Glomerular visceral epithelial cell (primary cell): Measurements from ENCODE around the gene PLEKHM1.

ENCODE experiments used
- DNase-seq: peaks from one replicate; pipeline ENCODE4 v3.0.0-alpha.2; 2016; ENCODE audit errors: extremely low spot score

Gene PLEKHM1

GRCh38 chr17:45427181-45427835 lies 63.2 kb downstream of the PLEKHM1 start:
- DNase-seq: no peak

- DNase-seq: no peak
Observed at GRCh38 chr17:45426561-45426960, 64.0 kb downstream of the PLEKHM1 start.

GRCh38 chr17:45425984-45426413 lies 64.5 kb downstream of the PLEKHM1 start:
- DNase-seq: no peak

- DNase-seq: peak; percentile 98
Observed at GRCh38 chr17:45425125-45425983, 65.2 kb downstream of the PLEKHM1 start.

GRCh38 chr17:45424769-45425124 lies 65.8 kb downstream of the PLEKHM1 start:
- no peak for DNase-seq

GRCh38 chr17:45423975-45424335 lies 66.6 kb downstream of the PLEKHM1 start:
- DNase-seq: no peak

- DNase-seq: no peak
Observed at GRCh38 chr17:45423304-45423974, 67.1 kb downstream of the PLEKHM1 start.

GRCh38 chr17:45414990-45415881 lies 75.3 kb downstream of the PLEKHM1 start:
- no peak for DNase-seq

- no peak for DNase-seq
Observed at GRCh38 chr17:45413498-45413923, 77.0 kb downstream of the PLEKHM1 start.

GRCh38 chr17:45411348-45412105 lies 79.0 kb downstream of the PLEKHM1 start:
- DNase-seq: no peak

- DNase-seq: no peak
Observed at GRCh38 chr17:45410144-45411091, 80.1 kb downstream of the PLEKHM1 start.

GRCh38 chr17:45409659-45410076 lies 80.9 kb downstream of the PLEKHM1 start:
- DNase-seq: no peak

- no peak for DNase-seq
Observed at GRCh38 chr17:45408611-45409421, 81.7 kb downstream of the PLEKHM1 start.

- no peak for DNase-seq
Observed at GRCh38 chr17:45406107-45406506, 84.4 kb downstream of the PLEKHM1 start.

GRCh38 chr17:45405250-45406086 lies 85.1 kb downstream of the PLEKHM1 start:
- no peak for DNase-seq

GRCh38 chr17:45404870-45405249 lies 85.7 kb downstream of the PLEKHM1 start:
- no peak for DNase-seq

- DNase-seq: no peak
Observed at GRCh38 chr17:45403906-45404490, 86.5 kb downstream of the PLEKHM1 start.

GRCh38 chr17:45402916-45403315 lies 87.6 kb downstream of the PLEKHM1 start:
- DNase-seq: no peak
